NCI-H2107 treated with DMSO at 0.1 percent for 48 hours (cell line): ENCODE results near the gene MRI1.
"Not testable (repeated sequence)": the region's sequence is repeated elsewhere in the genome, so short reads cannot be mapped to it uniquely, and the experiment has no call there.

ENCODE experiments used
- DNase-seq: peaks from one replicate; lab custom pipeline; 2025; ENCODE audit not compliant: unreplicated experiment; lab: John Stamatoyannopoulos, UW

MRI1 gene

GRCh38 chr19:13764101-13764807 is at the start of gene MRI1:
Gene MRI1 (plus strand): TSS chr19:13764522. CDS start chr19:13764589, 67 bp downstream.
- DNase-seq: peak; percentile 12

DNA sequence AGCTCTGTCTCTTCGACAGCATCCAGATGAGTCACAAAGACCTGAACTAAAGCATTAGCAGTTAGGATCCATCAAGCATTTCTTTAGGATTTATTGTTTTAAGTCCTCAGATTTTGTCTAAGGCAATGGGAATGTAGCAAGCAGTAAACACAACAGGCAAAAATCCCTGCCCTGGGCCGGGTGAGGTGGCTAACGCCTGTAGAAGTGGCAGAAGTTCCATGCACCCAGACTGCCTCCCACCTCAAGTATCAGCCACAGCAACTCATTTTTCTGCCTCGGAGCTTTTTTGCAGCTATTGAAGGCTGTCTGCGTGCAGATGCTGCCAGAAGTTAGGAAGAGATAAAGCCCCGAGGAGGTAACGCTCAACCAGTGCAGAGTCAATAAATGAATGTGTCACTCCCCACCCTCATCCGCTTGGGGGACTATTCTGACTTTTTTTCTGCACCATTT is 47.1 kb upstream of the MRI1 start:
- DNase-seq: no peak

DNA sequence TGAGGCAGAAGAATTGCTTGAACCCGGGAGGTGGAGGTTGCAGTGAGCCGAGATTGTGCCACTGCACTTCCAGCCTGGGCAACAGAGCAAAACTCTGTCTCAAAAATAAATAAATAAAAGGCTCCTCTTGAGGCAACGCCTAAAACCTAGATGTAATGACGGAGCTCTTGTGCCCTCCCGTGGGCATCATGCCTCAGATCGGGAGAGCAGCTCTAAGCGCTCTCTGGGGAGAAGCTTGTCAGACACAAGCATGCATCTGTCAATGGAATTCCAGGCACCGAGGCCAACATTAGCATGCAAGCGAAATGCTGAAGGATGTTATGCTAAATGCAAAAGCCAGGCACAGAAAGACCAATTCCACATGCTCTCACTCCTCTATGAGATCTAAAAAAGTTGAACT is 45.6 kb upstream of the MRI1 start:
- DNase-seq: peak; percentile 92

DNA sequence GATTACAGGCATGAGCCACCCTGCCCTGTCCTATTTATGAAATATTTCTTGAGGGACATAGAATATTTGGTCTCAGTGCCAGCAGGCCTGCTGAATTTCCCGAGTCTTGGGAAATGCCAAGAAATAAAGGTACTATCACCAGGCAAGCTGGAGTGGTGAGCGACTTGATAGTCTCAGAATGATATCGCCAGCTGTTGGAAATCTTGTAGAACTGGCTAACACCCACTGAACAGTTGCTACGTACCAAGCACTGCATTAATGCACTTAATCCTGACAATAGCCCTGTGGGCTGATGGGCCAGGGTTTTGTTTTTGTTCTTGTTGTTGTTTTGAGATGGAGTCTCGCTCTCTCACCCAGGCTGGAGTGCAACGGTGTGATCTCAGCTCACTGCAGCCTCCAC is 42.2 kb upstream of the MRI1 start:
- DNase-seq: no peak

DNA sequence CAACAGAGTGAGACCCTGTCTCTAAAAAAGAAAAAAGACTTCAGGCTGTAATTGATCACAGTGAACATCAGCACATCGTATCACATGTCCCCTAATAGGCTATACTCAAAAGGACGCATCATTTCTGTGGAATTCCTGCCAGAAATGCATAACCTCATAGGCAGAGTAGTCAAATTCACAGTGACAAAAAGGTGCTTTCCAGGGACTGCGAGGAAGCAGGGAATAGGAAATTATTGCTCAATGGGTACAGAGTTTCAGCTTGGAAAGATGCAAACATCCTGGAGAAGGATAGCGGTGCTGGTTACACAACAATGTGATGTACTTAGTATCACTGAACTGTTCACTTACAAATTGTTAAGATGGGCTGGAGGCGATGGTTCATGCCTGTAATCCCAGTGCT is 41.1 kb upstream of the MRI1 start:
- DNase-seq: no peak

DNA sequence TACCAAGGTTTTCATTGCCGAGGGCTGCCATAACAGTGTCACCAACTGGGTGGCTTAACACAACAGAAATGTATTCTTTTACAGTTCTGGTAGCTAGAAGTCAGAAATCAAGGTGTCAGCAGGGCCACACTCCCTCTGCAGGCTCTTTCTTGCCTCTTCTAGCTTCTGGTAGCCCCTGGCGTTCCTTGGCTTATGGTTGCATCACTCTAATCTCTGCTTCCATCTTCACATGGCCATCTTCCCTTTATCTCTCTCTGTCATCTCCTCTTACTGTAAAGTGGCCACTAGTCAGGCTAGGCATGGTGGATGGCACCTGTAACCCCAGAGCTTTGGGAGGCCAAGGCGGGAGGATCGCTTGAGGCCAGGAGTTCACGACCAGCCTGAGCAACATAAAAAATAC is 38.0 kb upstream of the MRI1 start:
- DNase-seq: no peak

DNA sequence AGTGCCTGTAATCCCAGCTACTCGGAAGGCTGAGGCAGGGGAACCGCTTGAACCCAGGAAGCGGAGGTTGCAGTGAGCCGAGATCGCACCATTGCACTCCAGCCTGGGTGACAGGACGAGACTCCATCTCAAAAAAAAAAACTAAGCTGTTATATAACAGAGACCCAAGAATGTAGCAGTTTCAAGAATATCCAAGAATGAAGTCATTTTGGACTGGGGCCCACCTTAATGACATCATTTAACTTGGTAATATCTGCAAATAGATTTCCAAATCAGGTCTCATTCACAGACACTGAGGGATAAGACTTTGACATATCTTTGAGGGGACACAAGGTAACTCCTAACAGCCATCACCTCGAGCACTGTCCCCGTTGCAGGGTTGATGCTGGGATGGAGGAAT is 36.5 kb upstream of the MRI1 start:
- no peak for DNase-seq

GRCh38 chr19:13729859-13730258 is 34.5 kb upstream of the MRI1 start:
- DNase-seq: no peak

DNA sequence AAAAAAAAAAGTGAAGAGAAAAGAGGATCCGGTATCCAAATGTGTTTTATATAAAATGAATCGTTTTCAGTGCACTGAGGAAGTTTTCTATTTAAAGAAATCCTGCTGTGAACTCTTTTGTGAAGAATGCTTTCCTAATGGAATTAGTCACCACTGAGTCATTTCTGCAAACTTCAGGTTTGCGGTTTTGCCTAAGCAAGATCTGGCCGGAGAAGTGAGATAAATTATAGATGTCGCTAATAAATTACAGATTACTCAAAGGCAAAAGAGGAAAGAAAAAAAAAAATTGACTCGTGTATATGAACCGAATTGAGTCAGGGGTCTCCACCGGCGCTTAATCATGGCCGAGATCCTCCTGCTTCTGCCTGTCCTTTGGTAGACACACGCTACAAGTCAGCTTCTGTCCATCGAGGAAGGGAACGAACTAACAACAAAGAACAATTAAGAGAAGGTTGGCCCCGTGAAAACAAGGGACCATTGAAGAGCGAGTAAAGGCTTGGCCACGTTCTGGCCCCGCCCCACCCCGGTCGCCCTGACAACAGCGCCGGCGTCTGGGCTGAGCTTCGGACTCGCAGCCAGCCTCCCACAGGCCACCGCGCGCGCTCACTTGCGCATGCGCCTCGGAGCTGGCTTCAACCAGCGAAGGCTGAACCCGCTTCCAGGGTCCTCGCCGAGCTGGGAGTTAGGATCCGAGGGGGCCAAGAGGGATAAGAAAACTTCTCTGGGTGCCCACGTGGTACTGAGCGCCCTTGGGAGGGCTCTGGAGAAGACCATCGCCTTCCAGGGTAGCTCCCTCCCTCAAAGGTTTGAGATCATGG is 33.0 kb upstream of the MRI1 start:
- peak; percentile 90 for DNase-seq

GRCh38 chr19:13732337-13732736 is 32.0 kb upstream of the MRI1 start:
- no peak for DNase-seq

GRCh38 chr19:13734751-13735150 is 29.6 kb upstream of the MRI1 start:
- DNase-seq: no peak

- no peak for DNase-seq
These were observed 26.2 kb upstream of the MRI1 start for GRCh38 chr19:13738073-13738472.

DNA sequence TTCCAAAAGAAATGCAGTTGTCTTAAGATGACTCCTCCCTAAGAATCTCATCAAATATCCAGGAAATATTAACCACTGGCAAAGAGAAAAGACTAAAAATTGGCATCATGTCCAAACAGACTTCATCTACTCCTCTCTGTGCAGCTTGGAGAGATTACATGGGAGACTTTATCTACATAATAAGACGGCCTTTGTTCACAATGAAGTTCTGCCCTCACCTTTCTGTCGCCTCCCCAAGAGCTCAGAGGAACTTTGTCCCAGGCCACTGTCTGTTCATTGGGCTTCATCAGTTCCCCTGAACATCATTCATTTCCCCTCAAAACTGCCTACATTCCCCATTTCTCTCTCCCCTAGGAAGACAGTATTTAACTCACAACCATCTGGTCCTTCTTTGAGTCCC is 22.4 kb upstream of the MRI1 start:
- DNase-seq: no peak

- no peak for DNase-seq
These were observed 21.6 kb upstream of the MRI1 start for GRCh38 chr19:13742756-13743155.

GRCh38 chr19:13744174-13744573 is 20.1 kb upstream of the MRI1 start:
- DNase-seq: no peak

- DNase-seq: no peak
These were observed 17.2 kb upstream of the MRI1 start for GRCh38 chr19:13747098-13747453.

DNA sequence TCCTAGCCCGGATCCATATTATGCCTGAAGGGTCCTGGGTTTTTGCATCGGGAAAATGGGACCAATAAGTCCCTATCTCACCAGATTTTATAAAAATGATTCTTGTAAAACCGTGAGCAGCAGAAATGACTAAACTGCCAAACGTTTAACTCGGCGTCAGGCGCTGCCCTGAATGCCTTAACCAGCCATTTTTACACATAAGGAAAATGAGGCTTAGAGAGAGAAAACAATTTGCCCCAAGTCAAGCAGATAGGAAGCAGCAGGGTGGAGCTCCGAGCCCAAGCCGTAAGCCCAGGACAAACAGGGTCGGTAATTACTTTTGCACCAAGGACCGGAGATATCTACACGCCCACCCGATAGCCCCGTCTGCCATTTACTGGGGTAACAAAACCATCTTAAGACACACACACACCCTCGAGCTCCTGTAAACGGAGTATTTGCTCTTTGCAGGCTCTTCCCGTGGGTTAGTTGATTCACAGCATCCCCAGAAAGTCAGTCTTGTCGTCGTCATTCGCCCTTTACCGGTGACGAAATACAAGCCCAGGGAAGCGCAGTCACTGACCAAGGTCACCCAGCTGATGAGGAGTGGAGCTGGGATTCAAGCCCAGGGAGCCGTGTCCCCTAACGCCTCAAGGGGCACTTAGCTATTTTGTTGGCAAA is 16.0 kb upstream of the MRI1 start:
- DNase-seq: no peak

DNA sequence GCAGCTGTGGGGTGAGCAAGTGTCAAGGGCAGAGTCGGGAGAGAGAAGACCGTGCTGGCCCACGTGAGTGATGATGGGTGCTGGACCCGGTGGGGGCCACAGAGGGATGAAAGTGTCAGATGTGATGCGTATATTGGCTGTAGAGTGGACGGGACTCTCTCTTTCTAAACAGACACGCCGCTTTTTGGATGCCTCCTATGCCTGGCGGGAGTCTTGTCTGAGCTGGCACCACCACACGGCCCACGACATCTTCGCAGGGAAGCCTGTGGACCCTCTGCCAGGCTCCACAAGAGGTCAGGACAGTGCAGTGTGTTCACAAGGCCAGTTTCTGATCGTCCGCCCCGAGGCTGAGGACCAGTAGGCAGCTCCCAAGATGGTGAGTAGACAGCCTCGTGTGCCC is 12.9 kb upstream of the MRI1 start:
- no peak for DNase-seq

DNA sequence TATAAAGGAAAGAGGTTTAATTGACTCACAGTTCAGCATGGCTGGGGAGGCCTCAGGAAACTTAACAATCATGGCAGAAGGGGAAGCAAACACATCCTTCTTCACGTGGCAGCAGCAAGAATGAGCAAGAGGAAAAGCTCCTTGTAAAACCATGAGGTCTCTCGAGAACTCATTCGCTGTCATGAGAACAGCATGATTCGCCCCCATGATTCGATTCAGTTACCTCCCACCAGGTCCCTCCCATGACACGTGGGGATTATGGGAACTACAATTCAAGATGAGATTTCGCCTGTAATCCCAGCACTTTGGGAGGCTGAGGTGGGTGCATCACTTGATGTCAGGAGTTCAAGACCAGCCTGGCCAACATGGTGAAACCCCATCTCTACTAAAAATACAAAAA is 10.7 kb upstream of the MRI1 start:
- DNase-seq: not testable (repeated sequence)

DNA sequence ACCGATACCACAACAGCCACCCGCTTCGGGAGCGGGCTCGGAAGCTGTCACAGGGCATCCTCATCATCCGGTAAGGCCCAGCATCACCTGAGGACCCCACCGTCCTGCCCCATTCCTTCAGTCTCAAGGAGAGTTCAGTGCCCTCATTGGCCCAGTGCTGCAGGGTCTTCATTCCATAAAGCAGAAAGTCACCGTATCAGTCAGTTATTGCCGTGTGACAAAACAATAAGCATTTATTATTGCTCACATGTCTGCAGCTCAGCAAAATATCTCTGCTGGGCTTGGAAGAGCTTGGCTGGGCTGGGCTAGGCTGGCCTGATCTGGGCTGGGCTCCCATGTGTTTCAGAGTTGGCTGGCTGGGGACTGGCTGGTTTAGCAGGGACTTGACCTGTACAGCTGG is 8.1 kb upstream of the MRI1 start:
- no peak for DNase-seq

DNA sequence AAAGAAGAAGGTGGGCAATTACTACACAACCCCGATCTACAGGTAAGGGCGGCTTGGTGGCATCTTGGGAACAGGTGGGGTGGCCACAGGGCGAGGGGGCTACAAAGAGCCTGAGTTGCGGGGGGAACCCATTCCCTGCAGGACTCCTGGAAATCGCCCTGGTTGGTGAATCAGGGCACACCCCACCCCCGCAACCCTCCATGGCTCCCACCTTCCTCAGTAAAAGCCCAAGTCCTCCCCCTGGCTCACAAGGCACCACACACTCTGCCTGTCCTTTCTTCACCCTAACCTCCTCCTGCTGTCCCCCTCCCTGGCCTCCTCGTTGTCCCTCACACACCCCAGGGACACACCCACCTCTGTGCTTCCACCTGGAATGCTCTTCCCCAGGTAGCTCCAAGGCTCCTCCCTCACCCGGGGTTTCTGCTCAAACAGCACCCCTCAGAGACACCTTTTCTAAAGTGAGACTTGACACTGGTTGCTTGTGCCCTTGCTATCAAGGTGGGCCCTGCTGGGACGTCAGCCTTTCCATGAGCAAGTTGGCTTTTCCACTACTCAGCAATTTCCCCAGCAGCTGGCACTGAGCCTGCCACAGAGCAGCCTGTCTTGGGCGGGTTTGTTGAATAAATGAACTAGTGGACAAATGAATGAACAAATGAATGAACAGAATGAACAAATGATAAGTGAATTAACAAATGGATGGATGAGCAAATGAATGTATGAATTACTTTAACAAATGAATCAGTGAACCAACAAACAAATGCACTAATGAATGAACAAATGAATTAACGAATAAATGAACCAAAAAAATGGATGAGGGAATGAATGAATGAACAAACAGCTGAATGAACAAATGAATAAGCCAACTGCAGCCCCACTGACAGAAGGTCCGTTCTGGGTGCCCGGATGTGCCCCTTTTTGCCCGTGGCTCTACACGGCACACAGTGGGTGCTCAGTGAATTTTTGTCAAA is 6.2 kb upstream of the MRI1 start:
- no peak for DNase-seq
